ENCODE data around the gene DNAH8.

Gene DNAH8

DNA sequence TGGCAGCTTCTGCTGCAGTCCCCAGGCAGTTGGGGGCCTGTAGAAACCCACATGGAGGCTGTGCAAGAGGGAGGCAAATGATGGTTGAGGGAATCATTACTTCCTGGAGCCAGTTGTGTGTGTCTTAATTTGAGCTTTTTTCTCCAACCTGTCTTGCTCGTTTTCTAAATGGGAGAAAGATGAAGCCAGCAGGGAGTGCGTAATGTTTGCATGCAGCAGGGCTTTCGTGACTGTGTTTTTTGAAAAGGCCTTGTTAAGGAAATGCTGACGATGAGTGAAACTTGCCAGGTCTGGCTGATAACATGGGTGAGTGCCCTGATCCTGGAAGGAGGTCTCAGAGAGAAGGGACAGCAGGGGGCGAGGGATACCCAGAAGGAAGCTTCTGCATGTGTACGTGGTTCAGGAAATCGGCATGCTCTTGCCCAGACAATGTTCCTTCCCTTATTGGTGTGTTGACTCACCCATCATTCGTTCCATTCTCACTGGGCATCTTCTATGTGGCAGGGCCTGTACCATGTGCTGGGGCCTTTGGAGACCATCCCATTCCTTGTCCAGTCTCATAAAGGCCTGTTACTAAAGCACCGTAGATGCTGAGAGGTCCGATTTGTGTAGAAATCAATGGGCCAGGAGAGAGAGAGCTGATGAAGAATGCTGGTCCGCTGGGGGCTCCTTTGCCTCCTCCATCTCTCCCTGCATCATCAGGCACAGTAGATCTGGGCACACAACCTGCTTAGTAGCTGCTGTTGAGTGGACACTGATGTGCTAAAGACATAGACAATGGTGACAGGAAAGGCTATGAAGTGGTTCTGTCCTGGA, 360.9 kb downstream of the DNAH8 start:
- no peak for DNase-seq (ENCODE audit: low spot score)

DNA sequence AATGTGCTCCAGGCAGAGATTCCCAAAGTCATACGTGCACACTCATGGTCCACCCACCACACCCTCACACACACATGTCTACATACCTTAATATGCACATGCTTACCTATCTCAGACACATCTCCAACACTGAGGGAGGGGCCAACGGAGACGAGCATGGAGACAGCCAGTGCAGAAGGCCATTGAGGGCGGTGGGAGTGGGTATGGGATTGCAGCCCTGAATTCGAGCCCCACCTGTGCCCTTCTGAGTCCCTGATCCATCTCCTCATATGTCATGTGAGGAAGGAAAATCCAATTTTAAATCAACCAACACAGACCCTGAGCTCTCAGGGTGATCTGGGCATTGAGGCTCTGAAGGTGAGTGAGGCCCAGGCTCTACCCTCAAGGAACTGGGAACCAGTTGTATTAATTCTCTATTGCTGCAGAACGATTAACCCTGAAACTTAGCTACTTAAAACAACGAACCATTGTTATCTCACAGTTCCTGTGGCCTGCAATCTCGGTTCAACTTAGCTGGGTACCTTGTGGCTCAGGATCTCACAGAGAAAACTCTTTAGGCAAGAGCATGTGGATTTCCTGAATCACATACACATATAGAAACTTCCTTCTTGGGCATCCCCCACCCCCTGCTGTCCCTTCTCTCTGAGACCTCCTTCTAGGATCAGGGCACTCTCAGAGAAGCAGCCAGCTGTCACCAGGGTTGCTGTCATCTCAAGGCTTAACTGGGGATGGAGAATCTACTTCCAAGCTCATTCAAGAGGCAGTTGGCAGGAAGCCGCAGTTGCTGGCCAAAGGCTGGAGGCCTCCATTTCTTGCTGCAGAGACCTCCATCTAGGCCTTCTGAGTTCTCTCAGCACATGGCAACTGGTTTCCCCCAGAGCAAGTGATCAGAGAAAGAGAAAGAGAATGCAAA, 361.8 kb downstream of the DNAH8 start:
- no peak for DNase-seq (ENCODE audit: low spot score)

DNA sequence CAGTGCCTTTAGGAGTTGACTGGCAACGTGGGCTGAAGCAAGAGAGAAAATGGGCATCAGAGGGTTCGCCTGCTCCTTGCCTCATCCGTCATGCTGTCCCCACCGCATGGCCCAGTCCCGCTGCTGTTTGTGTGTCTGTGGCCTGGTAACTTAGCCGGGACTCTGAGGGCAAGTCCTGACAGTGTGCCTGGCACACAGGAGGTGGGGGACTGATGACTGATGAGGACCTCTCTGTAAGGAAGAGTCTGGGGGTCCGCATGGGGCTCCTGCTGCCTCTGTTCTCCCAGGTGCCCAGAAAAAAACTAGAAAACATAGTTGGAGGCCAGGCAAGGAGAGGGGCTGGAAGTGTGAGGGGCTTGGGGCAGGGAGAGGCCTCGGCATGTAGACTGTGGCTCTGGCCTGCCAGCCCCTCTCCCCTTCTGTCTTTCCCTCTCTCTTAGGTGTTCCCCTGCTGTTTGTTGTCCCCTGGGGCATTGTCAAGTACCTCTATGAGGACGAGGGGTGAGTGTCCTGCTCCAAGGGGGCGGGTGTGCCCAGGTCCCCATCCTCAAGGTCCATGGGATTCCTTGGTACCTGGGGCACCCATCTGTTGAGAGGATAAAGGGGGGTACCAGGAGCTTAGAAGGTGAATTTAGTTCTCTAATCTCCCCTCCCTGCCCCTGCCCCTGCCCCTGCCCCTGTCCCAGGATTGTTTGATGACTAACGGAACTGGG, 362.9 kb downstream of the DNAH8 start:
- no peak for DNase-seq (ENCODE audit: low spot score)

DNA sequence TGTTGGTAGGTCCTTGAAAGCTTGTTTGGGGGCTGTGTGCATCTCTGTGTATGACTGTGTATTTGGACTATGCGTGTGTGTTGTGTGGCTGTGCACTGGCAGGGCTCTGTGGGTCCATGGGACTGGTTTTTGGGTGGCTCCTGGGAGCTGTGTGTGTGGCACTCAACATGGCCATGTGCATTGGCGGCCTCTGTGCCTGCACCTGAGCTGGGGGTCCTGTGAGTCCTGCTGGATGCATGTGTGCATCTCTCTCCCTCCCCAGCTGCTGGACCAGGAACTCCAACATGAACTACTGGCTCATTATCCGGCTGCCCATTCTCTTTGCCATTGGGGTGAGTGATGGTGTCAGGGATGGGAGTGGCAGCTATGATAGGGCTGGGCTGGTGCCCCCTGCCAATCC, 363.6 kb downstream of the DNAH8 start:
- no peak for DNase-seq (ENCODE audit: low spot score)

DNA sequence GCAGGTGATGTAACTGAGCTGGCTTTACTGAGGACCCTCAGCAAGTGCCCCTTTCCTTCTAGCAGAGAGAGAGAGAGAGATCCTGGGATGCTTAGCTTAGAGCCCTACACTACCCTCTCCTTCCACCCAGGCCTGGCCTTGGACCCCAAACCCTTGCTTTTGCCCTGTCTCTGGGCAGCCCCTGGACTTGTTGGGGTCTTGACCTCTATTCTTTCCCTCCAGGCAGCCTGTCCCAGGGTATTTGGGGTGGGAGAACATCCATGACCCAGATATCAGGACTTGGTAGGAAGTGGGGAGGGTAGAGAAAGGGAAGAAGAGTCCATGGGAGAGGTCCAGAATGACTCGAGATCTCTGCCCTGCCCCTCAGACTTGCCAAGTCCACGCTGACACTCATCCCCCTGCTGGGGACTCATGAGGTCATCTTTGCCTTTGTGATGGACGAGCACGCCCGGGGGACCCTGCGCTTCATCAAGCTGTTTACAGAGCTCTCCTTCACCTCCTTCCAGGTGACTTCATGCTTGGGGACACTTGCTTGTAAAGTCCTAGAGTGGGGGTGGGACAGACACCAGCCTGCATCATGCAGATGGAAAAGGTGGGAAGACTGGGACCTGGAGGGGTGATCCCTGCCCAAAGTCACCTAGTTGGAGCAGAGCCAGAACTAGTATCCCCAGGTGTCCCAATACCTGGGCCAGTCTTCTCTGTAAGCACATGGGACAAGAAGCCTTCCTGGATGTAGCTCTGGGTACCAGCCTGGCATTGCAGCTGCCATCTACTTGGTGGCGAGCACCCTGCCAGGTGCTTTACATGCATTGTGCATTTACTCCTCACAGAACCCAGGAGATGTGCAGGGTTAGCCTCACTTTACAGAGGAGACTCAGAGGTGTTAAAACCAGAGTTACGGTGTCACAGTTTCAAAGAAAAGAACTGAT, 364.4 kb downstream of the DNAH8 start:
- no peak for DNase-seq (ENCODE audit: low spot score)

Measured in SW480 (cell line).